HCT116 (cell line): Measurements from ENCODE around the gene SMG9.

Experiments
- CEBPB ChIP-seq: IDR thresholded peaks from 2 replicates; pipeline ENCODE4 v1.6.1; 2012; ENCODE audit warnings: low read depth
- POLR2A ChIP-seq: IDR thresholded peaks from 2 replicates; pipeline ENCODE4 v1.7.0; 2011; ENCODE audit warnings: borderline replicate concordance; ENCODE audit not compliant: insufficient read depth, insufficient read length; ENCODE audit errors: extremely low read depth
- TCF7L2 ChIP-seq: IDR thresholded peaks from 2 replicates; pipeline ENCODE4 v1.7.0; 2011; ENCODE audit warnings: borderline replicate concordance, inconsistent platforms; ENCODE audit not compliant: insufficient read depth, insufficient read length; ENCODE audit errors: extremely low read depth
- ZNF274 ChIP-seq: fragments of 200-500 bp; sonication (Bioruptor generic); IDR thresholded peaks from 2 replicates; pipeline ENCODE4 v1.6.1; 2014; ENCODE audit warnings: mild to moderate bottlenecking, low read depth, low read length, inconsistent platforms
- TF ChIP-seq, protein P1 (sequence below): IDR thresholded peaks from 2 replicates; pipeline ENCODE4 v1.6.1; 2012
- TF ChIP-seq, protein P2 (sequence below), 3 experiments: fragments of 200-600 bp in 1 of 3; sonication (generic) in 1 of 3; IDR thresholded peaks in 2 of 3; conservative IDR thresholded peaks in 1 of 3; 2 replicates each; pipeline ENCODE4 v1.5.1; 2012 to 2017; ENCODE audit warnings: low read depth in 2 of 3, low read length in 2 of 3, antibody characterized with exemption in 1 of 3, borderline replicate concordance in 1 of 3, control low read depth in 1 of 3, mild to moderate bottlenecking in 1 of 3, mixed read lengths in 1 of 3, mixed run types in 1 of 3, moderate library complexity in 1 of 3; ENCODE audit not compliant: insufficient read depth in 1 of 3
- TF ChIP-seq, protein P3 (sequence below): IDR thresholded peaks from 2 replicates; pipeline ENCODE4 v1.6.1; 2012
- TF ChIP-seq, protein P4 (sequence below): IDR thresholded peaks from 2 replicates; pipeline ENCODE4 v1.6.1; 2011; ENCODE audit warnings: mild to moderate bottlenecking, low read length, moderate library complexity; ENCODE audit not compliant: insufficient replicate concordance; ENCODE audit errors: extremely low read depth

- TF ChIP-seq POLR2A (no peak), CEBPB (no peak), TCF7L2 (no peak), ZNF274 (no peak)
- TF ChIP-seq, protein P1, sequence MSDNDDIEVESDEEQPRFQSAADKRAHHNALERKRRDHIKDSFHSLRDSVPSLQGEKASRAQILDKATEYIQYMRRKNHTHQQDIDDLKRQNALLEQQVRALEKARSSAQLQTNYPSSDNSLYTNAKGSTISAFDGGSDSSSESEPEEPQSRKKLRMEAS: no peak
- TF ChIP-seq, protein P2, sequence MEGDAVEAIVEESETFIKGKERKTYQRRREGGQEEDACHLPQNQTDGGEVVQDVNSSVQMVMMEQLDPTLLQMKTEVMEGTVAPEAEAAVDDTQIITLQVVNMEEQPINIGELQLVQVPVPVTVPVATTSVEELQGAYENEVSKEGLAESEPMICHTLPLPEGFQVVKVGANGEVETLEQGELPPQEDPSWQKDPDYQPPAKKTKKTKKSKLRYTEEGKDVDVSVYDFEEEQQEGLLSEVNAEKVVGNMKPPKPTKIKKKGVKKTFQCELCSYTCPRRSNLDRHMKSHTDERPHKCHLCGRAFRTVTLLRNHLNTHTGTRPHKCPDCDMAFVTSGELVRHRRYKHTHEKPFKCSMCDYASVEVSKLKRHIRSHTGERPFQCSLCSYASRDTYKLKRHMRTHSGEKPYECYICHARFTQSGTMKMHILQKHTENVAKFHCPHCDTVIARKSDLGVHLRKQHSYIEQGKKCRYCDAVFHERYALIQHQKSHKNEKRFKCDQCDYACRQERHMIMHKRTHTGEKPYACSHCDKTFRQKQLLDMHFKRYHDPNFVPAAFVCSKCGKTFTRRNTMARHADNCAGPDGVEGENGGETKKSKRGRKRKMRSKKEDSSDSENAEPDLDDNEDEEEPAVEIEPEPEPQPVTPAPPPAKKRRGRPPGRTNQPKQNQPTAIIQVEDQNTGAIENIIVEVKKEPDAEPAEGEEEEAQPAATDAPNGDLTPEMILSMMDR (IDR thresholded peaks at IDR 0.05 in 2 of 3, conservative IDR thresholded peaks at IDR 0.05 in 1 of 3; ENCODE audit: borderline replicate concordance in 1 of 3, insufficient read depth in 1 of 3, low read depth in 2 of 3, low read length in 2 of 3): no peak
- TF ChIP-seq, protein P3, sequence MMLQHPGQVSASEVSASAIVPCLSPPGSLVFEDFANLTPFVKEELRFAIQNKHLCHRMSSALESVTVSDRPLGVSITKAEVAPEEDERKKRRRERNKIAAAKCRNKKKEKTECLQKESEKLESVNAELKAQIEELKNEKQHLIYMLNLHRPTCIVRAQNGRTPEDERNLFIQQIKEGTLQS: no peak
- TF ChIP-seq, protein P4, sequence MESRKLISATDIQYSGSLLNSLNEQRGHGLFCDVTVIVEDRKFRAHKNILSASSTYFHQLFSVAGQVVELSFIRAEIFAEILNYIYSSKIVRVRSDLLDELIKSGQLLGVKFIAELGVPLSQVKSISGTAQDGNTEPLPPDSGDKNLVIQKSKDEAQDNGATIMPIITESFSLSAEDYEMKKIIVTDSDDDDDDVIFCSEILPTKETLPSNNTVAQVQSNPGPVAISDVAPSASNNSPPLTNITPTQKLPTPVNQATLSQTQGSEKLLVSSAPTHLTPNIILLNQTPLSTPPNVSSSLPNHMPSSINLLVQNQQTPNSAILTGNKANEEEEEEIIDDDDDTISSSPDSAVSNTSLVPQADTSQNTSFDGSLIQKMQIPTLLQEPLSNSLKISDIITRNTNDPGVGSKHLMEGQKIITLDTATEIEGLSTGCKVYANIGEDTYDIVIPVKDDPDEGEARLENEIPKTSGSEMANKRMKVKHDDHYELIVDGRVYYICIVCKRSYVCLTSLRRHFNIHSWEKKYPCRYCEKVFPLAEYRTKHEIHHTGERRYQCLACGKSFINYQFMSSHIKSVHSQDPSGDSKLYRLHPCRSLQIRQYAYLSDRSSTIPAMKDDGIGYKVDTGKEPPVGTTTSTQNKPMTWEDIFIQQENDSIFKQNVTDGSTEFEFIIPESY: no peak
Measured at GRCh38 chr19:43760941-43761340, 6.2 kb upstream of the SMG9 start.
